AG09319 (cell line): ENCODE results near the gene ZMYM2.
"Not testable (repeated sequence)": the region's sequence is repeated elsewhere in the genome, so short reads cannot be mapped to it uniquely, and the experiment has no call there.

Experiments used
- DNase-seq: peaks from one replicate; pipeline ENCODE4 v3.0.0-alpha.2; 2010; ENCODE audit warnings: low read depth; ENCODE audit errors: extremely low read depth
- CTCF ChIP-seq: IDR thresholded peaks from 2 replicates; pipeline ENCODE4 v1.5.1; 2011; ENCODE audit warnings: low read depth, mild to moderate bottlenecking, inconsistent platforms, low read length, moderate library complexity

ZMYM2 gene

GRCh38 chr13:20028953-20029352 is 70.4 kb downstream of the ZMYM2 start:
- DNase-seq: no peak
- TF ChIP-seq CTCF: no peak

GRCh38 chr13:20033486-20033885 is 75.0 kb downstream of the ZMYM2 start:
- no peak for TF ChIP-seq CTCF
- no peak for DNase-seq

- no peak for DNase-seq
- TF ChIP-seq CTCF: no peak
These were observed 76.6 kb downstream of the ZMYM2 start for GRCh38 chr13:20035130-20035529.

- TF ChIP-seq CTCF: no peak
- no peak for DNase-seq
These were observed 79.4 kb downstream of the ZMYM2 start for GRCh38 chr13:20037908-20038307.

GRCh38 chr13:20042603-20043002 is 84.1 kb downstream of the ZMYM2 start:
- not testable (repeated sequence) for DNase-seq

GRCh38 chr13:20043207-20043925 is 84.8 kb downstream of the ZMYM2 start:
- DNase-seq: no peak
- no peak for TF ChIP-seq CTCF

- TF ChIP-seq CTCF: no peak
- DNase-seq: no peak
These were observed 85.6 kb downstream of the ZMYM2 start for GRCh38 chr13:20044086-20044485.

- no peak for DNase-seq
These were observed 87.5 kb downstream of the ZMYM2 start for GRCh38 chr13:20045950-20046548.

More at GRCh38 chr13:20045950-20046548, 87.5 kb downstream of the ZMYM2 start:
- no peak for TF ChIP-seq CTCF
